Activated CD8-positive, alpha-beta T cell treated with anti-CD3 and anti-CD28 coated beads for 36 hours (primary cell): ENCODE results near the gene OR2AT4. TPM values are rescaled to one million over a fixed set of nuclear protein-coding genes. Genes with fewer than 3 reads are reported as not detected.
"Not testable (repeated sequence)": the region's sequence is repeated elsewhere in the genome, so short reads cannot be mapped to it uniquely, and the experiment has no call there.

Experiments
- ATAC-seq: fragments of 200-7000 bp; cut with Tn5 transposase; one replicate; pipeline ENCODE4 v1.10.0; 2021; ENCODE audit warnings: mild to moderate bottlenecking, moderate library complexity
- CTCF ChIA-PET: fragments of 350-600 bp; sonication (Branson Sonifier 250); formaldehyde crosslinking; loops from one replicate; lab custom pipeline; 2021; ENCODE audit warnings: antibody characterized with exemption; lab: Charles Lee
- POLR2A ChIA-PET: fragments of 350-600 bp; sonication (Branson Sonifier 250); formaldehyde crosslinking; loops from one replicate; lab custom pipeline; 2021; ENCODE audit warnings: antibody characterized with exemption; lab: Charles Lee
- DNase-seq: peaks from one replicate; pipeline ENCODE4 v3.0.0-alpha.2; 2020
- H3K27ac Mint-ChIP-seq: one replicate; pipeline ENCODE4 v1.8.0; 2021; ENCODE audit warnings: mild to moderate bottlenecking, mixed read lengths
- H3K27me3 Mint-ChIP-seq: one replicate; pipeline ENCODE4 v1.8.0; 2021; ENCODE audit warnings: mixed read lengths
- H3K36me3 Mint-ChIP-seq: one replicate; pipeline ENCODE4 v1.8.0; 2021; ENCODE audit warnings: low read depth, mixed read lengths
- H3K4me1 Mint-ChIP-seq: one replicate; pipeline ENCODE4 v1.8.0; 2021; ENCODE audit warnings: low read depth, mixed read lengths
- H3K4me3 Mint-ChIP-seq: one replicate; pipeline ENCODE4 v1.8.0; 2021; ENCODE audit warnings: mild to moderate bottlenecking, moderate library complexity, mixed read lengths
- H3K9me3 Mint-ChIP-seq: one replicate; pipeline ENCODE4 v1.8.0; 2021; ENCODE audit warnings: mixed read lengths
- CTCF ChIP-seq: fragments of 200-600 bp; IDR thresholded peaks from one replicate; pipeline ENCODE4 v1.8.0; 2022; ENCODE audit warnings: antibody characterized with exemption, mild to moderate bottlenecking
- intact Hi-C: fragments of 100-400 bp; cut with micrococcal nuclease; formaldehyde crosslinking; loops from one replicate; pipeline ENCODE4 v1.10.0; 2022
- total RNA-seq, 2 experiments: library from RNA; stranded (reverse); gene quantifications; one replicate each; pipeline ENCODE4 v1.2.3, GENCODE V29; 2021

OR2AT4 gene
- total RNA-seq, 2 experiments from 2014 or later, result not detected

GRCh38 chr11:75107187-75107586, 10.5 kb upstream of the OR2AT4 start:
- DNase-seq (no peak), ATAC-seq (no peak)
- Mint-ChIP-seq H3K27me3 (peaks cover 23% of the 10 kb centered on the region), H3K27ac (no peak overlapping the region), H3K4me1 (peaks cover 10% of the 10 kb centered on the region), H3K4me3 (no peak overlapping the region), H3K9me3 (peaks cover 8% of the 10 kb centered on the region), H3K36me3 (no peaks in the 10 kb centered on the region)
- intact Hi-C loops, result no loop called here
- TF ChIP-seq CTCF, result no peak
- CTCF ChIA-PET, result interaction anchor here (1.0 to 1.3 kb wide), 2 partner anchors 33 to 84 kb away, joined by 3 to 4 read pairs; no protein-coding TSS in a partner anchor
- POLR2A ChIA-PET, result no interaction called here

- H3K36me3 Mint-ChIP-seq, intact Hi-C loops, DNase-seq, H3K4me3 Mint-ChIP-seq, ATAC-seq, H3K4me1 Mint-ChIP-seq, H3K27ac Mint-ChIP-seq, POLR2A ChIA-PET, H3K9me3 Mint-ChIP-seq: not testable (repeated sequence)
- H3K27me3 Mint-ChIP-seq, result peaks cover 27% of the 10 kb centered on the region
- CTCF ChIA-PET, result interaction anchor here (1.0 to 1.5 kb wide), 3 partner anchors 34 to 83 kb away, joined by 3 to 7 read pairs (median 4); no protein-coding TSS in a partner anchor
Measured at GRCh38 chr11:75105967-75106681, 9.4 kb upstream of the OR2AT4 start.

- H3K27ac Mint-ChIP-seq, result no peak overlapping the region
- ChIA-PET POLR2A (no interaction called here), CTCF (interaction anchor here (1.5 kb wide), 1 partner anchor 35 kb away, joined by 7 read pairs; no protein-coding TSS in a partner anchor)
- no peak for DNase-seq
- peaks cover 14% of the 10 kb centered on the region for H3K4me1 Mint-ChIP-seq
- H3K27me3 Mint-ChIP-seq, result peaks cover 27% of the 10 kb centered on the region
- intact Hi-C loops, result no loop called here
- H3K36me3 Mint-ChIP-seq, result no peaks in the 10 kb centered on the region
- no peak for TF ChIP-seq CTCF
- peaks cover 1% of the 10 kb centered on the region for H3K9me3 Mint-ChIP-seq
- no peak overlapping the region for H3K4me3 Mint-ChIP-seq
- no peak for ATAC-seq
Measured at GRCh38 chr11:75105462-75105925, 8.8 kb upstream of the OR2AT4 start.

GRCh38 chr11:75103380-75104026, 6.8 kb upstream of the OR2AT4 start:
- no peaks in the 10 kb centered on the region for H3K9me3 Mint-ChIP-seq
- CTCF ChIA-PET, result no interaction called here
- H3K27ac Mint-ChIP-seq, result no peak overlapping the region
- DNase-seq (no peak), ATAC-seq (peak; percentile 61)
- H3K4me3 Mint-ChIP-seq, result no peak overlapping the region
- POLR2A ChIA-PET, result interaction anchor here (0.7 kb wide), 1 partner anchor 92 kb away, joined by 3 read pairs; no protein-coding TSS in a partner anchor
- TF ChIP-seq CTCF, result no peak
- intact Hi-C loops, result no loop called here
- H3K36me3 Mint-ChIP-seq, result no peaks in the 10 kb centered on the region
- peaks cover 21% of the 10 kb centered on the region for H3K4me1 Mint-ChIP-seq
- peaks cover 31% of the 10 kb centered on the region for H3K27me3 Mint-ChIP-seq

GRCh38 chr11:75101424-75102128, 4.9 kb upstream of the OR2AT4 start:
- Mint-ChIP-seq H3K36me3 (no peaks in the 10 kb centered on the region), H3K27me3 (peaks cover 40% of the 10 kb centered on the region), H3K9me3 (no peaks in the 10 kb centered on the region), H3K4me1 (peaks cover 21% of the 10 kb centered on the region), H3K4me3 (no peak overlapping the region), H3K27ac (no peak overlapping the region)
- ATAC-seq (no peak), DNase-seq (no peak)
- CTCF ChIA-PET, result interaction anchor here (1.1 kb wide), 1 partner anchor 43 kb away, joined by 3 read pairs; no protein-coding TSS in a partner anchor
- TF ChIP-seq CTCF, result no peak
- POLR2A ChIA-PET, result no interaction called here
- intact Hi-C loops, result no loop called here
